Psoas muscle (tissue), 8 donors: Measurements from ENCODE around the gene ORAI3. TPM values are rescaled to one million over a fixed set of nuclear protein-coding genes. Genes with fewer than 3 reads are reported as not detected.

ENCODE experiments used
- ATAC-seq, 4 donors: fragments of 200-7000 bp; cut with Tn5 transposase; one replicate each; pipeline ENCODE4 v1.9.1; 2020; ENCODE audit warnings: moderate library complexity in 3 of 4, mild to moderate bottlenecking in 2 of 4
- DNase-seq, 2 donors: peaks; one replicate each; pipeline ENCODE4 v3.0.0-alpha.2; 2020
- H3K27ac ChIP-seq: fragments of 200-600 bp; one replicate; pipeline ENCODE4 v1.8.0; 2022
- H3K27me3 ChIP-seq, 3 donors: fragments of 200-600 bp in 1 of 3; one replicate each; pipeline versions ENCODE4 v1.6.1 to v1.8.0; 2013 to 2022; ENCODE audit warnings: low read length in 2 of 3, mild to moderate bottlenecking in 2 of 3, moderate library complexity in 1 of 3; ENCODE audit not compliant: insufficient read depth in 3 of 3
- H3K36me3 ChIP-seq, 2 donors: fragments of 200-600 bp in 1 of 2; one replicate each; pipeline versions ENCODE4 v1.6.1 to v1.8.0; 2013 to 2022; ENCODE audit warnings: low read depth in 1 of 2, mild to moderate bottlenecking in 1 of 2, moderate library complexity in 1 of 2; ENCODE audit not compliant: insufficient read depth in 1 of 2
- H3K4me1 ChIP-seq: fragments of 200-600 bp; one replicate; pipeline ENCODE4 v1.8.0; 2022
- H3K4me3 ChIP-seq: fragments of 200-600 bp; one replicate; pipeline ENCODE4 v1.8.0; 2022; ENCODE audit warnings: mild to moderate bottlenecking
- H3K9me3 ChIP-seq: fragments of 200-600 bp; one replicate; pipeline ENCODE4 v1.8.0; 2022
- WGBS, 3 donors: extraction: QIAGEN DNeasy Blood & Tissue Kit; methylation state at CpG; one replicate each; pipeline versions ENCODE4 v1.1.6 to v1.1.7; 2013; 5-methylcytosine and 5-hydroxymethylcytosine counted together
- intact Hi-C, 2 donors: fragments of 100-400 bp; cut with DNase I; formaldehyde crosslinking; loops; one replicate each; pipeline versions ENCODE4 v1.11.0 to v1.14.2; 2022
- polyA plus RNA-seq, 3 donors: library from polyadenylated mRNA; stranded (reverse); fragments of 200-250 nt; gene quantifications; one replicate each; pipeline ENCODE4 v1.2.3, GENCODE V29; 2013
- total RNA-seq, 4 donors: library from RNA; stranded (reverse); fragmentation: NEBNext Ultra II Directional in 2 of 4; extraction: Animal tissue kit (Norgen Biotek cat#: 25700) in 2 of 4; gene quantifications; one replicate each; pipeline versions ENCODE4 v1.2.1 to v1.2.4, GENCODE V29; 2021 to 2023
- TF ChIP-seq, protein P1 (sequence below): fragments of 200-600 bp; IDR thresholded peaks from one replicate; pipeline ENCODE4 v1.8.0; 2022; ENCODE audit warnings: antibody characterized with exemption
- donor health status: healthy with polysubstance abuse.
- donor health status: DM: no; HTN: no; CAD: no; lungs with moderate emphysema.
- donor health status: Bipolar disorder and iron deficiency.
- donor health status: healthy.
- donor health status: DM: yes; HTN: yes; CAD: no.
- donor health status: DM: no; HTN: no; CAD: no.
- donor health status: DM: no; HTN: no; CAD: no.
- donor health status: DM: yes; HTN: yes; CAD: no.

The ORAI3 gene
- total and polyA plus RNA-seq, 7 donors = 3.5 to 6.0 (median 5.2) TPM

DNA sequence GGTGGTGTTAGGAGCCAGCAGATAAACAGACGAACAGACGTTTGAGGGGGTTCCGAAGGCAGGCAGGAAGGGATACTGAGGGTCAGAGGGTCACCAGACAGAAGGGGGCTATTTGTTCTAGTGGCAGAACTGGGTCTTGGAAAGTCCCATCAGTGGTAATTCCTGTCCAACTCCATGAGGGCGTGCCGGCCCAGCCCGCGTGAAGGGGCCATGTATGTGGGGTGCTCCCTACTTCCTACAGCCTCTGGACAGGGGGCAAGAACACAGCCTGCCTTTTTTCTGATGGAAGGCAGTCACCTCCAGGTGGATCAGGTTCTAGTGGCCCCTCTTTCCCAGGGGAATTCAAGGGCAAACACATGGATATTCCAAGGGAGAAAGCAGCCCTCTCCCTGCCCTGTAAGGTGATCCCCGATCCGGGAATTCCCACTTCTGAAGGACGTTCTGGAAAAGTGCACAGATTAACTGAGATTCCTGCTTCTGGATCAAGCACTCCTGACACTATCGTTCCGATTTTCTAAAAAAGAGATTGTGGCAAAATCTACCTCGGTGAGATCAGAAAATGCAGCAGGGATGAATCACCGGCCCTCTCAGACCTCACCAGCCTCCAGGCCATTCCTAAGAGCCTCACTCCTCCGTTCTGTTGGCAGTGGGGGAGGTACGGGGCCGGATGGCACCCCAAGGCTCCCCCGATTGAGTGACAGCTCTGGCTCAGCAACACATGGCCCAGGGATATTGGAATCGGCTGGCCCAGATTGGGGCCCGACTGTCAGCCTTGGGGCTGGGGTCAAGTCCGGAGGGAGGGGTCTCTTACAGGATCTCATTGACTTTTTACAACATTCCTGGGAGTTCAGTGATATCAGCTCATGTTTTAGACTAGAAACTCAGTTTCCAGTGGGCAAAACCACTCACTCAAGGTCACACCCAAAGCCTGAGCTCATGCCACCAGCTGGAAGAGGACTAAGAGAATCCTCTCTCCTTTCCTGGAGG is 49.1 kb downstream of the ORAI3 start:
- Histone ChIP-seq H3K27me3 (no peaks in the 10 kb centered on the region), H3K36me3 (no peaks in the 10 kb centered on the region), H3K4me3 (peak overlapping the region; percentile 73), H3K9me3 (no peaks in the 10 kb centered on the region), H3K27ac (peak overlapping the region; percentile 16), H3K4me1 (peaks cover 6% of the 10 kb centered on the region)
- WGBS, 3 donors = 60 to 72% (median 62%) methylated on average over 21 of the region's 21 CpGs
- no peak for DNase-seq
- TF ChIP-seq, protein P1, sequence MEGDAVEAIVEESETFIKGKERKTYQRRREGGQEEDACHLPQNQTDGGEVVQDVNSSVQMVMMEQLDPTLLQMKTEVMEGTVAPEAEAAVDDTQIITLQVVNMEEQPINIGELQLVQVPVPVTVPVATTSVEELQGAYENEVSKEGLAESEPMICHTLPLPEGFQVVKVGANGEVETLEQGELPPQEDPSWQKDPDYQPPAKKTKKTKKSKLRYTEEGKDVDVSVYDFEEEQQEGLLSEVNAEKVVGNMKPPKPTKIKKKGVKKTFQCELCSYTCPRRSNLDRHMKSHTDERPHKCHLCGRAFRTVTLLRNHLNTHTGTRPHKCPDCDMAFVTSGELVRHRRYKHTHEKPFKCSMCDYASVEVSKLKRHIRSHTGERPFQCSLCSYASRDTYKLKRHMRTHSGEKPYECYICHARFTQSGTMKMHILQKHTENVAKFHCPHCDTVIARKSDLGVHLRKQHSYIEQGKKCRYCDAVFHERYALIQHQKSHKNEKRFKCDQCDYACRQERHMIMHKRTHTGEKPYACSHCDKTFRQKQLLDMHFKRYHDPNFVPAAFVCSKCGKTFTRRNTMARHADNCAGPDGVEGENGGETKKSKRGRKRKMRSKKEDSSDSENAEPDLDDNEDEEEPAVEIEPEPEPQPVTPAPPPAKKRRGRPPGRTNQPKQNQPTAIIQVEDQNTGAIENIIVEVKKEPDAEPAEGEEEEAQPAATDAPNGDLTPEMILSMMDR = no peak
- intact Hi-C loops = loop anchor here in 1 of 2 donors (5.0 to 10.0 kb wide), 2 partner anchors 34 to 57 kb away; partner anchors contain the start of gene STX4
- ATAC-seq = peak in 3 of 4 donors; percentile 11 to 18 (median 16)

DNA sequence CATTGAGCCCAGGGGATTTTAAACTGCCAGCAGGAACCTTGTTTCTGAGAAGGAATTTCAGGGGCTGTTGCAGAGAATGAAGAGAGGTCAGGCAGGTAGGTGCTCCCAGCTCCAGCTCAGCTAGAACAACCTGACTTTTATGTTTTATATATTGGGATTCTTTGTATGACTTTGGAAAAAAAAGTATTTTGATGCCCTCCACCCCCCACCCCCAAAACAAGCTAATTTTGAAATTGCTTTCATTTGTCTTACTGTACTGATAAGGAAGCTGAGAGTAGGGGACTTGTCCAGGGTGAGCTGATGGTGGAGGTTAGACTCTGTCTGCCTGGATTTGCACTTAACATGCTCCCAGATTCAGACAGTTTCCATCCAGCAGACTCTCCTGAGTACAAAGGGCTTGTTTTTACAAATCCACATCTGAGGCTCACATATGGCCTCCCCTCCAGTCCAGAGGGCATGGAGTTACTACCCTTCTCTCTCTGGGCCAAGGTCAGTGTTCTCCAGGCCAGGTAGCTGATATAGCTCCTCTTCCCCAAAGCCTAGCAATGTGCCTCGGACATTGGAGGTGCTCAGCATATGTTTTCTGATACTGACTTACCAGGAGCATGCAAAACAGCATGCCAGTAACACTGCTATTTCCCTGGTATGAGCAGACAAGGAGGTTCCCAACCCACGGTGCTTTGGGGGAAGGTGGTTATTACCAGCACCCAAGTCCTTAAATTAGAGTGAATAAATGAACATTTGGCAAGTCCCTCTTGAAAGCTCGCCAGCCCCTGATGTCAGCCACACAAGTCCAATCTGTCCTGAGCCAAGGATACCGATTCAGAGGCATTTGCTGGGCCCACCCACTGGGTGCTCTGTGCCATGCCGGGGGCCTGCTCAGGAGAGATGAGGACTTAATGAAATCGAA is 50.2 kb downstream of the ORAI3 start:
- H3K9me3 ChIP-seq = no peaks in the 10 kb centered on the region
- H3K4me3 ChIP-seq = no peak overlapping the region
- no peak overlapping the region for H3K27ac ChIP-seq
- TF ChIP-seq, protein P1 = no peak
- WGBS, 3 donors = 56 to 72% (median 59%) methylated on average over 6 of the region's 6 CpGs
- H3K27me3 ChIP-seq = no peaks in the 10 kb centered on the region
- peaks cover 6% of the 10 kb centered on the region for H3K4me1 ChIP-seq
- intact Hi-C loops = loop anchor here in 1 of 2 donors (5.0 to 10.0 kb wide), 2 partner anchors 33 to 56 kb away; partner anchors contain the start of gene STX4
- no peaks in the 10 kb centered on the region for H3K36me3 ChIP-seq
- ATAC-seq (no peak), DNase-seq (no peak)

DNA sequence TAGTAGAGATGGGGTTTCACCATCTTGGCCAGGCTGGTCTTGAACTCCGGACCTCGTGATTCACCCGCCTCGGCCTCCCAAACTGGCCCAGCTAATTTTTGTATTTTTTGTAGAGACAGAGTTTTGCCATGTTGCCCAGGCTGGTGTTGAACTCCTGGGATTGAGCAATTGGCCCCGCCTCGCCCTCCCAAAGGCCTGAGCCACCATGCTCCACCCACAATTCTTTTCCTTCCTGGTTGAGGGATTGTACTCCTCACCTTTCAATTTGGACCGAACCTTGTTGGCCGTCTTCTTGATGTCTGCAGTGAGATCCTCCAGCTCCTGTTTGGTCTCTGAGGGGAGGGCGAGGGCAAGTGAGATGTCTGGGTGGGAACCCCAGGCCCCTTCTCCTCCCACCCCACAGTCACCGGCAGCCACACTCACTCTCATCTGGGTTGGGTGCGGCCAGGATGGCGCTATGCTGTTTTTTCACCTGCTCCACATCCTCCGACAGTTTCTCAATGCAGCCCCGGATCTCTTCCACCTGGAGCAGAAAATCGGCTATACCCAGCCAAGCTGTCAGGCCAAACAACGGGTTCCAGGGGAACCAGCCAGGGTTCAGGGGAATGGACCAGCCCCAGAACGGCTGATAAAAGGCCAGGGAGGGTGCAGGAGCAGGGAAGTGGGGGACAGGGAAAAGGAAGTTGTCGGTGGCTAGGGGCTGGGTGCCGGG is 52.0 kb downstream of the ORAI3 start:
- Histone ChIP-seq H3K4me3 (no peak overlapping the region), H3K36me3 (no peaks in the 10 kb centered on the region), H3K9me3 (no peaks in the 10 kb centered on the region), H3K27me3 (no peaks in the 10 kb centered on the region), H3K4me1 (peaks cover 6% of the 10 kb centered on the region), H3K27ac (no peak overlapping the region)
- DNase-seq (no peak), ATAC-seq (no peak)
- WGBS, 3 donors = 80 to 88% (median 85%) methylated on average over 19 of the region's 19 CpGs
- intact Hi-C loops = no loop called here
- TF ChIP-seq, protein P1 = no peak

DNA sequence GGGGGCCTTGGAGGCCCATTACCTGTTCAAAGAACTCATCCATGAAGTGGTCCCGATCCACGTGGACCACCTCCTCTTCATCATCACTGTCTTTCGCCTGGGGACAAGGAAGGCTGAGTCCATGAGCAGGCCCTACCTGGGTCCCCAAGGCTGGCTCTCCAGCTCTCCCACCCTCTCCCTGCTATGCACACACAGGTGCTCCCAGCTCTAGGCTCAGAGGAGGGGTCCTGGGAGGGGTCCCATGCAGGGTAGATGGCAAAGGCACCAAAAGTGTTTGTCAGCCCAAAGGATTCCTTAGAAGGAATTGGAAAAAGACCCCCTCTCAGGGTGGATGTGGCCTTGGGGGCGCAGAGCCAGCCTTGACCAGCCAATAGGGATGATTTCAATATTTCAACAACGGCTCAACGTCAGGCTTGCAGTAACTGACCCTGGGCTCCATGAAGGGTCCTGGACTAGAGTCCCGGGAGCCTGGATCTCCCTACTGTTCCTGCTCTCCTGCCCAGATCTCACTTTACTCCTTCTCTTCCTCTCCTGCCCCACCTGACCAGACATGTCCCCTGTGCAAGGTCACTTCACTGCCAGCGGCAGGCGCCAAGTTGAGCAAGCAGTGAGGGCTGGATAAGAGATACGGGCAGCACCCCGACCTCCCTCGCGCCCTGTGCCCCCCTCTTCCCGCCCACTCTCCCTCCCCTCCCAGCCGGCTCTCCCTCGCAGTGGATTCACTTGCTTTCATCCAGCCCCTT is 52.8 kb downstream of the ORAI3 start:
- no peaks in the 10 kb centered on the region for H3K9me3 ChIP-seq
- no peak overlapping the region for H3K4me3 ChIP-seq
- DNase-seq = no peak
- no peak for ATAC-seq
- no peaks in the 10 kb centered on the region for H3K36me3 ChIP-seq
- peaks cover 6% of the 10 kb centered on the region for H3K4me1 ChIP-seq
- TF ChIP-seq, protein P1 = no peak
- intact Hi-C loops = no loop called here
- H3K27me3 ChIP-seq = peaks cover 0 to 2% (median 0%) of the 10 kb centered on the region in 3 donors
- WGBS, 3 donors = 56 to 60% (median 57%) methylated on average over 16 of the region's 16 CpGs
- no peak overlapping the region for H3K27ac ChIP-seq
